BJ (cell line): ENCODE measurements around the gene PHF19. TPM values are rescaled to one million over a fixed set of nuclear protein-coding genes. Genes with fewer than 3 reads are reported as not detected.

Experiments
- CTCF ChIA-PET: fragments of 350-600 bp; formaldehyde crosslinking; extraction: SDS; loops from one replicate; lab custom pipeline; 2021; ENCODE audit warnings: antibody characterized with exemption, inconsistent platforms; lab: Yijun Ruan, JAX
- POLR2A ChIA-PET: fragments of 300-600 bp; sonication (Branson Sonifier 250); formaldehyde crosslinking; extraction: SDS; loops from one replicate; lab custom pipeline; 2021; ENCODE audit warnings: antibody characterized with exemption; lab: Charles Lee
- DNase-seq: peaks from one replicate; pipeline ENCODE4 v3.0.0-alpha.2; 2011; ENCODE audit warnings: low read depth
- H3K27me3 ChIP-seq: 2 replicates; pipeline ENCODE4 v1.6.0; 2011; ENCODE audit warnings: low read length; ENCODE audit not compliant: control insufficient read depth, insufficient read depth
- H3K36me3 ChIP-seq: 2 replicates; pipeline ENCODE4 v1.5.1; 2011; ENCODE audit warnings: low read length; ENCODE audit not compliant: control insufficient read depth, insufficient read depth
- H3K4me3 ChIP-seq: 2 replicates; pipeline ENCODE4 v1.5.1; 2011; ENCODE audit warnings: low read depth, mild to moderate bottlenecking, control low read depth, low read length
- CTCF ChIP-seq: IDR thresholded peaks from 2 replicates; pipeline ENCODE4 v1.5.1; 2011; ENCODE audit warnings: low read depth, mild to moderate bottlenecking, control low read depth, inconsistent platforms, low read length, moderate library complexity; ENCODE audit not compliant: insufficient read depth
- polyA plus RNA-seq: library from polyadenylated mRNA; depleted of rRNA; stranded (reverse); fragments of >200 nt; gene quantifications from 2 replicates; pipeline ENCODE4 v1.2.3, GENCODE V29; 2011

Gene PHF19
- polyA plus RNA-seq, 1 experiment: 61.7 TPM

- ChIA-PET POLR2A (no interaction called here), CTCF (interaction anchor here (0.9 to 1.6 kb wide), 5 partner anchors 10 to 143 kb away, joined by 3 to 6 read pairs (median 3); partner anchors contain the start of gene TRAF1)
- no peak for DNase-seq
- no peak for TF ChIP-seq CTCF
- Histone ChIP-seq H3K4me3 (no peak overlapping the region), H3K36me3 (no peaks in the 10 kb centered on the region), H3K27me3 (no peaks in the 10 kb centered on the region)
These were observed 39.6 kb upstream of the PHF19 start for GRCh38 chr9:120916588-120916987.

- Histone ChIP-seq H3K36me3 (no peaks in the 10 kb centered on the region), H3K27me3 (no peaks in the 10 kb centered on the region), H3K4me3 (no peak overlapping the region)
- DNase-seq: no peak
- no peak for TF ChIP-seq CTCF
- ChIA-PET CTCF (interaction anchor here (1.0 to 1.6 kb wide), 2 partner anchors 10 to 20 kb away, joined by 3 to 5 read pairs; partner anchors contain the start of gene TRAF1), POLR2A (no interaction called here)
These were observed 39.0 kb upstream of the PHF19 start for GRCh38 chr9:120915854-120916470.

- ChIA-PET POLR2A (no interaction called here), CTCF (interaction anchor here (1.6 kb wide), 1 partner anchor 19 kb away, joined by 5 read pairs; no protein-coding TSS in a partner anchor)
- TF ChIP-seq CTCF: no peak
- Histone ChIP-seq H3K27me3 (no peaks in the 10 kb centered on the region), H3K4me3 (no peak overlapping the region), H3K36me3 (no peaks in the 10 kb centered on the region)
- DNase-seq: no peak
These were observed 38.0 kb upstream of the PHF19 start for GRCh38 chr9:120914953-120915352.

- POLR2A ChIA-PET: no interaction called here
- no peak for TF ChIP-seq CTCF
- Histone ChIP-seq H3K36me3 (no peaks in the 10 kb centered on the region), H3K27me3 (no peaks in the 10 kb centered on the region), H3K4me3 (no peak overlapping the region)
- no peak for DNase-seq
- CTCF ChIA-PET: interaction anchor here (0.7 kb wide), 1 partner anchor 157 kb away, joined by 3 read pairs; no protein-coding TSS in a partner anchor
These were observed 37.4 kb upstream of the PHF19 start for GRCh38 chr9:120914396-120914795.

- ChIA-PET POLR2A (no interaction called here), CTCF (interaction anchor here (0.7 to 2.1 kb wide), 2 partner anchors 14 to 158 kb away, joined by 3 to 8 read pairs; no protein-coding TSS in a partner anchor)
- Histone ChIP-seq H3K27me3 (no peaks in the 10 kb centered on the region), H3K4me3 (no peak overlapping the region), H3K36me3 (no peaks in the 10 kb centered on the region)
- DNase-seq: no peak
- no peak for TF ChIP-seq CTCF
These were observed 36.8 kb upstream of the PHF19 start for GRCh38 chr9:120913647-120914264.
